HG03439 (cell line): ENCODE data around the gene NLRC3.
"Not testable (repeated sequence)": the region's sequence is repeated elsewhere in the genome, so short reads cannot be mapped to it uniquely, and the experiment has no call there.

ENCODE experiments used
- ATAC-seq: cut with Tn5 transposase; IDR thresholded peaks from one replicate; pipeline ENCODE4 v1.9.1; 2021; ENCODE audit warnings: mild to moderate bottlenecking, moderate library complexity; ENCODE audit not compliant: unreplicated experiment

The NLRC3 gene

DNA sequence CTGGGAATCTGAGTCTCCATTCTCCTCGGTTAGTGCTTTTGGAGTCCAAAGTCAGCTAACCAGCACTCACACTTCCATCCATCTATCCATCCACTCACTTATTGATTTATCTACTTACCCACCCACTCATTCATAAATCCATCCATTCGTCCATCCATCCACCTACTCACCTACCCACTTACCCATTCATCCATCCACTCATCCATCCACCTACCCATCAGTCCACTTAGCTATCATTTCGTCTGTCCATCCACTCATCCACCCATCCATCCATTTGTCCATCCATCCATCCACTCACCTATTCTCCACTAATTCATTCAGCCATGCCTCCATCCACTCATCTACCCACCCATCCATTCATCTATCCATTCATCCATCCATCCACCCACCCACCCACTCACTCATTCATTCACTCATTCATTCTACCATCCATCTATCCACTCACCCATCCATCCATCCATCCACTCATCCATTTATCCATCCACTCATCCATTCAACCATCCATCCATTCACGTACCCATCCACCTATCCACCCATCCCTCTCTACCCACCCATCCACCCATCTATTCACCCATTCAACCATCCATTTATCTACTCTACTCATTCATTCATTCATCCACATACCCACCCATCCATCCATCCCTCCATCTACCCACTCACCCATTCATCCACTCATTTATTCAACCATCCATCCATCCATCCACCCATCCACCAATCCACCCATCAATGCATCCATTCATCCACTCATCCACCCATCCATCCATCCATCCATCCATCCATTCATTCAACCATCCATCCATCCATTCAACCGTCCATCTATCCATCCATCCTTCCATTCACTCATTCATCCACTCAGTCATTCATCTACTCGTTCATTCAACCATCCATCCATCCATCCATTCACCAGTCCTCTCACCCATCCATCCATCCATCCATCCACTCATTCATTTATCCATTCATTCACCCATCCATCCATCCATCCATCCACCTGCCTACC, 26.1 kb downstream of the NLRC3 start:
- no peak for ATAC-seq

DNA sequence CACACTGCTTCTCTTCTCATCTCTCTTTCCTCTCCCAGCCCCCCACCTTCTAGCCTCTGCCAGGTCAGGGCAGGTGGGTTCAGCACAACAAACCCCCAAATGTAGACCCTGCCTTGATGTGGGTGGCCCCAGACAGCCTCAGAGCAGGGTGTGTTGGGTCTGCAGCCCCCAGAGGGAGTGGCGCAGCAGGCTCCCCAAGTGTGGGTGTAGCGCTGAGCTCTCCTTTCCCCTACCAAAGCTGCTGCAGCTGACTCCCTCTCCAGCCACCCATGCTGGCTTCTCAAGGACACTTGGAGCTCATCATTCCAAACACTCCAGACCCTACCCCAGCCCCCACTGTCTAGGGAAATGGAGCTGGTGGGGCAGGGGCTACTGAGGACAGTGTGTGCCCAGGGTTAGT, 27.3 kb downstream of the NLRC3 start:
- no peak for ATAC-seq

DNA sequence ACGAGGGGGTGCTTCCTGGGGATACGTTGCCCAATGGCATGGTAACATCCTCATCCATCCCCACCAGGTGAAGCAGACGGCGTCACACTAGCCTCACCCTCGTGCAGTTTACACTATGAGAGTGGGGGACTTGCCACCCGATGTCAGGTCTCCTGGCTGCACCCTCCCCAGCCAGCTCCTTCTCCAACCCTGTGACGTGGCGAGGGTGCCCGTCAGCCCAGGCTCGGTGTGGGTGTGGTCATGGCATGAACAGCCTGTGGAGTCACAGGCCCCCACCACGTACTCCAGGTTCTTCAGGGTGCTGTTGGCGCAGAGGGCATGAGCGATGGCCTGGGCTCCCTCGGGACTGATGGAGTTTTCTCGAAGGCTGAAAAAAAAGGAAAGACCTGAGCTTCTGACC, 28.3 kb downstream of the NLRC3 start:
- ATAC-seq, result no peak

DNA sequence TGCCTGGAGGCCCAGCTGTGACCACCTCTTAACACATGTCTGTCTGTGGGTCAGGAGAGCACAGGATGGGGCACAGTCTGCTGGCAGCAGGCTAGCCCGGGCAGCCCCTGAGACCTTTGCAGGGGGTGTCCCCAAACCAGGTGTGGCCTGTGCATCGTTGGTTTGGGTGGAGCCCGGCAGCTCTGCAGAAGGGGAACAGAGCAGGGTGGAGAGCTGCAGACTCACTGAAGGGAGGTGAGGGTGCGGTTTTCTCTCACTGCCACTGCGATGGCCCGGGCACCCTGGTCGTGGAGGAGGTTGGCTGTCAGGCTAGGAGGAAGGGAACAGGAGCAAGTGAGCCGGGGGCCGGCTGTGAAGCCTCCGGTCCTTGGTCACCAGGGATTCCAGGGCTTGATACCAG, 28.8 kb downstream of the NLRC3 start:
- ATAC-seq, result no peak

DNA sequence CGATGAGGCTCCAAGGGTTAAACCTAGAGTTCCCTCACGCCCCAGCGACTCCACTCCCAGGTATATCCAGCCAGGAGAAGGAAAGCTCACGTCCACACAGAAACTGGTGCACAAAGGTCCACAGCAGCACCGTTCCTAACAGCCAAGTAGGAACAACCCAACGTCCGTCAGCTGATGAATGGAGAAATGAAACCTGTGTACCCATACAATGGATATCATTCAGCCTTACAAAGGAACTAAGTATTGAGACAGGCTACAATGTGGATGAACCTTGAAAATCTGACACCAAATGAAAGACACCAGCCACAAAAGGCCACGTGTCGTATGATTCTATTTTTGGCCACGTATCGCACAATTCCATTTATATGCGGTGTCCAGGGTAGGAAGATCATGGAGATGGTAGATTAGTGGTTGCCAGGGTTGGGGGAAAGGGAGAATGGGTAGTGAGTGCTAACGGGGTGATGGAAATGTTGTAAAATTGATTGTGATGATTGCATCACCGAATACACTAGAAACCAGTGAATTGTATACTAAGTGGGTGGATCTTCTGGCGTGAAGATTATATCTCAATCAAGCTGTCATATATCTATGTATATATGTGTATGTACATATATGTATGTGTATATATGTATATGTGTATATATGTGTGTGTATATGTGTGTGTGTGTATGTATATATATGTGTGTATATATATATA, 30.1 kb downstream of the NLRC3 start:
- no peak for ATAC-seq

DNA sequence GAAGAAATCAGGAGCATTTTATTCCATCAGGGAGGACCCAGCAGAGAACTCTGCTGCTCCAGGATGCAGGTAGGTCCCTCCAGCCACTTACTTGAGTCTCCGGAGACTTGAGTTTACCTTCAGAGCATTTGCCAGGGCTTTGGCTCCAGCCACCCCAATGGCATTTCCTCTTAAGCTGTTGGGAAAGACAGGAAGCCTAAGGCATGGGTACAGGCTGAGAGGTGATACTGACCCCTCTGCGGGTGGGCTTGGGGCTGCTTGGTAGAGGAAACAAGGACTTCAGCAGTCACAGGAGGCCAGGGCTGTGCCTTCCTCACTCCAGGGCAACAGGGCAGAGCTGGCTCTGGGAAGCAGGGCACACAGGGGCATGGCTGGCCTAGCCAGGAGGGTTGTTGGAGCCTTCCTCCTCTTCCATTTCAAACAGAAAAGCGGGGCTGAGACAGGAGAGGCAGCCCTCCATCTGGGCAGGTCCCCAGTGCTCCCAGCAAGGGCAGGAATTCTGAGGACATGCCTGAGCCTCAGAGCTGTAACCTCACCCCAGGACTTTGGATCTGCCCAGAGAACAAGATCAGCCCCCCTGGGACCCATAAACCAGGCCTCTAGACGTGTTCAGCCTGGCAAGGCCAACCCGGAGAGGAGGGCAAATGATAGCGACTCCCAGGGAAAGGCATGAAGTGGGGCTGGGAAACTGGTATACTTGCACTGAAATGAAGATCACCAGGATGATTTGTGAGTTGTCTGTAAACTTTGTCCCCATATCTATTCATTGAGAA, 34.4 kb downstream of the NLRC3 start:
- no peak for ATAC-seq

DNA sequence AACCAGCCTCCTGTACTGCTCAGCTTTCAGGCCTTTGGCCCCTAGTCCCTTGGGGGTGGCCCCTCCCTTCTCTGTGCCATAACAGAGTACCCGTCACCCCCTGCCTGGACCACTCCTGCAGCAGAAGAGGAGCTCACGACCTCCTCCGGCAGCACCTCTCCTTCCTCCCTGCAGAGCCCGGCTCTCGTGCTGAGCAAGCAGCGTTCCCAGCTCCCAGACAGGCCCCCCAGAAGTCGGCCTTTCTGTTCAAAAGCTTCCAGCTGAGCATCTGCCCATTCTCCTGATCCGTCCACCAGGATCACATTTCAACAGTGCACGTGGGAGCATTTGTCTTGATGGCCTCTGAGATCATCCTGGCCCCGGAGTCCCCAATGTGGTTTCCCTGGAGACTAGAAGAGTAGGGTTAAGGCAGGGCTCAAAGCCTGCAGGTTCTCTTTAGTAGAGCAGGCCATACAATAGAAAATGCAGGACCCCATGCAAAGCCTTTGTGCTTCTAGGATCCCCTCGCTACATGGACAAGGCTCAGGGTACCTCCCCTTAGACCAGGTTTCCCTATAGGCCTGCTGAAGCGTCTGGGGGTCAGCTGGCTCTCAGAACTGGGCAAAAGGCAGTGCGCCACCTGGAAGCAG, 35.6 kb downstream of the NLRC3 start:
- no peak for ATAC-seq

DNA sequence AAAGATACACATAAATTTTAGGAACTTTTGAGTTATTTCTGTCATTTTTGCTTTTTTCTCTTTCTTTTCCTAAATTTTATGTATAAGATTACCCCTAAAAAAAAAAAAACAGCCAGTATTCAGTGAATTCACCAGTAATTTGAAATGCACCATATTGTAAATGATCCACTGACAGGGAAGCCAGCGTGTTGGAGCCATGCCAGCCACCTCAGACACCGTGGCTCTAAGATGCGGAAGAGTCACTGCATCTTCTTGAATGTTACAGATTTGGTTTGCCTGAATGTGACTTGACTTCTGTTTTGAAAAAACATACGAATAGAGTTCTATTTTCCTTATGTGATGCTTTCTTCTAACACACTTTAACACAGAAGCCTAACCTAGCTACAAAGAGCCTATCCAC, 39.0 kb downstream of the NLRC3 start:
- ATAC-seq, result no peak

DNA sequence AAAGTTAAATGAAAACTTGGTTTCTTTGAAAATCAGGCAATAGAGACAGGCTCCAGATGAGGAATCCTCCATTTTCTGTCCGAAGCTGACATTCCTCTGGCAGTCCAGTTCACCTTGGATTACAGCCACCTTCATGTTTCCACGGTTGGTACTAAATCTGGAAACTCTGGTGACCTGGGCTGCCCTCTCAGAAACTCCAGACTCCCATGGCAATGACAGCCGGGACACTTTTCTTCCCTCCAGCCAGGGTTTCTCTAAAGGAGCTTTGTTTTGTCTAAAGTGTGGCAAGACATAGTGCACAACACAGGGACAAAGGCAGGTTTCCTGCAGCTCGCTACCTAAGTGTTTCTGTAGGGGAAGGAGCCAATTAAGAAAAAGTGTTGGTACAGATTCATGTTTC, 40.4 kb downstream of the NLRC3 start:
- ATAC-seq, result no peak

DNA sequence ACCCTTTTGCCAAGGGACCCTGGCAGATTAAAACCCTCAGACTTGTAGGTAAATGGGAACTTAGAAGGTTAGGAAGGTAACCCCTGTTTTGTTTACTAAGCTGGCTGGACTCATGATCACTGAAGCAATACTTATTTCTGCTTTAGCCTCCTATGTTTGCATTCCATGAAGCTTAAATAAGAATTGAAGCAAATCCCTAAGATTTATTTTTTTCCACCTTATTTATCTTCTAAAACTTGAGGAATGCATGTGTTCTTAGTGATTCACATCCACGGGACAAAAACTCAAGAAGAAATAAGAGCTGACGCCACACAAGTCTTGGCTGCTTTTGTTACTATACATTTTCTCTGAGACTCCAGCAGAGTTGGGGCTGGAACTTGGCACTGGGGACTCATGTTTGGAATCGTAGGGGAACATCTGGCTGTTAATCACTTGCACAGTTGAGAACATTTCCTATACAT, 40.9 kb downstream of the NLRC3 start:
- no peak for ATAC-seq

DNA sequence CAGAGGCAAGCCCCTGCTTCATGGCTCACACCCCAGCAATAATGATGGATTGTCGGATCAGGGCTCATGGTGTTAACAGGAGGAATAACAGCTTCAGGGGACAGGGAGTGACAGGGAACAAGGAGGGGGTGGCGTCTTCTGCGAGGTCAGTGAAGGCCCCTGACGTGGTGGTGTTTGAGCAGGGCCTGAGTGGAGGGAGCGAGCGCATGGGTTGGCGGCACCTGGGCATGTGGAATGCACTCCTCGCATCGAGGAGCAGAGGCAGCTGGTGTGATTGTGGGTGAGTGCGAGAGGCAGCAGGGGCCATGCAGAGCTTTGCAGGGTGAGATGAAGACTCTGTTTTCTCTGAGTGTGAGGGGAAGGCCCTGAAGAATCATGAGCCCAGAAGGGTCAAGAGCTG, 43.1 kb downstream of the NLRC3 start:
- no peak for ATAC-seq

DNA sequence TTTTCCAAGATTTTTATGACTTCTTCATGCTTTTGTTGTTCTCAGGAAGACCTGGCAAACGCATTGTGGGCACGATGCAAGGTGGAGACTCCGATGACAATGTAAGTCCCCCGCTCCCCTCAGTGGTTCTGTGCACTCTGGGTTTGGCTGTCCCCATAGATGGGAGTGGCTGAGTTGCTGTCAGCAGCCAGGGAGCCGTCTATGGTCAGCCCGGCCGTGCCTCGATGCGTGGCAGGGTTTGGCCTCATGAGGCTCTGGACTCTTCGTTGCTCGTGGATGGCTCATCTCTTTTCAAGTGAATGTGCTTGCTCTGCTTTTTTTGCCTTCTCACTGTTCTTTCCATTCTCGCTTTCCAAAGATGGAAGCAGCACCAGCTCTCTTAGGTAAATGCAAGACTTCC, 44.5 kb downstream of the NLRC3 start:
- no peak for ATAC-seq

DNA sequence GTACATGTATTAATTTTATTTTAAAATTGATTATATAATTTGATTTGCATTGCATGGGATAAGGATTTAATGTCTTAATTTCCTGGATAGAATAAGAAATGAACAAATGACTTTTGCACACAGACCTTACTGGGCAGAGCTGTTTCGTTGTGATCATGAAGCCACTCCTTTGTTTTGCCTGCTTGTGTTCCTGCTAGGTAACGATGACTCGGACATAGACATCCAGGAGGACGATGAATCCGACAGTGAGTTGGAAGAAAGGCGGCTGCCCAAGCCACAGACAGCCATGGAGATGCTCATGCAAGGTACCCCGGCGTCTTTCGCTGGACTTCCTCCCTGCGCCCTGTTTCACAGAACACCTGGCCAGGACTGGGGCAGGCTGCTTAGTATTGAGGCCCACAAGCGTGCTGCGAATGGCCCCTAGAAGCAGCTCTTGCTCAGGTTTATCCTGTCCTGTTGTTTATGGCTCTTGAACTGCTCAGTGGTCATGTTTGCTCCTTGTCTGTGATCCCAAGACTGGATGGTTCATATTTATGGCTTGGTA, 46.8 kb downstream of the NLRC3 start:
- no peak for ATAC-seq

DNA sequence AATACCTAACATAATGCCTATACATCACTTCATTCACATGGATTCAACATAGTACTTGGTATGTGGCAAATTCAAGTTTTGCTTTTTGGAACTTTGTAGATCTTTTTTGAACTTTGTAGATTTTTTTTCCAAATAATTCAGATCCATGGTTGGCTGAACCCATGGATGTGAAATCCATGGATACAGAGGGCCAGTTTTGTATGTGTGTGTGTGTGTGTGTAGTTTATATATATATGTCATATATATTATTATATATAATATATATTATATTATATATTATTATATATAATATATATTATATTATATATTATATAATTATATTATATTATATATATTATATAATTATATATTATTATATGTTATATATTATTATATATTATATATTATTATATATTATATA, 48.0 kb downstream of the NLRC3 start:
- ATAC-seq, result no peak

DNA sequence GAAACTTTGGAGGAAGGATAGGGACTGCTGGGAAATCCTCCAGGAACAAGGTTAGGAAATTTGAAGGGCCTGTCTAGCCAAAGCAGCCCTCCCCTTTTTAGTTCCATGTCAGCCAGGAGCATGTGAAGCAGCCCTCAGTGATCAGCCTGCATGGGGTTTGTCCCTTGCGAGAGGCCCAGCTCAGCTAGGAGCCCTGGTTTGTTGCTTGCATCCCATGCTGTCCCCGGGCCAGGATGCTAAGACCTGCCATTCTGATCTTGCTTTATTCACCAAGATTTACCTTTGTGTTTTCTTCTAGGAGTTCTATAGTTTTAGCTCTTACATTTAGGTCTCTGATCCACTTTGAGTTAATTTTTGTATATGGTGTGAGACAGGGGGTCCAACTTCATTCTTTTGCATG, 48.8 kb downstream of the NLRC3 start:
- ATAC-seq, result no peak

DNA sequence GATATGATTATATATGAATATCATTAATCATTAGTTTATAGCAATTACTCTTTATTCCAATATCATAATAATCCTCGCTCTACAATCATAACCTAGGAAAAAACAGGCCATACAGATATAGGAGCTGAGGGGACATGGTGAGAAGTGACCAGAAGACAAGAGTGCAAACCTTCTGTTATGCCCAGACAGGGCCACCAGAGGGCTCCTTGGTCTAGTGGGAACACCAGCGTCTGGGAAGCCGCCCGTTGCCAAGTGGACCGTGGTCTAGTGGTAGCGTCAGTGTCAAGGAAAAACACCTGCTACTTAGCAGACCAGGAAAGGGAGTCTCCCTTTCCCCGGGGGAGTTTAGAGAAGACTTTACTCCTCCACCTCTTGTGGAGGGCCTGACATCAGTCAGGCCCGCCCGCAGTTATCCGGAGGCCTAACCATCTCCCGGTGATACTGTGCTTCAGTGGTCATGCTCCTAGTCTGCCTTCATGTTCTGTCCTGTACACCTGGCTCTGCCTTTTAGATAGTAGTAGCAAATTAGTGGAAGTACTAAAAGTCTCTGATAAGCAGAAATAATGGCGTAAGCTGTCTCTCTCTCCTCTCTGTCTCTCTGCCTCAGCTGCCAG, 49.9 kb downstream of the NLRC3 start:
- not testable (repeated sequence) for ATAC-seq

DNA sequence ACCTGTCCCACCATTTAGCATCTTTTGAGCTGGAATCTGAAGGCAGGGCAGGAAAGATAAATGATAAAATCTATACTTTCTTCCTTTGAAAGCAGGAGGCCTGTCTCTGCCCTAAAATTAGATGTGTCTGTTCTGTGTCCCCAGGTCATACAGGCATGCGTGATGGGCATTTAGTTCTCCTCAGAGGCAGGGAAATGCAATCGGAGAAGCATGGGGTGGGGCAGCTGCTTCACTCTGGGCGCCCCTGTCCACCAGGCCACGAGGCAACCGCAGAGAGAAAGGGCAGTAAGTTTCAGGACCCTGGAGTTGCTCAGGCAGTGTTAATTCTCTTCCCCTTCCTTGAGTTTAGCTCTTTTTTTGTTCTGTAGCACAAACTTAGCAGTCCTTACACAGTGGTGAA, 51.3 kb downstream of the NLRC3 start:
- ATAC-seq, result no peak

DNA sequence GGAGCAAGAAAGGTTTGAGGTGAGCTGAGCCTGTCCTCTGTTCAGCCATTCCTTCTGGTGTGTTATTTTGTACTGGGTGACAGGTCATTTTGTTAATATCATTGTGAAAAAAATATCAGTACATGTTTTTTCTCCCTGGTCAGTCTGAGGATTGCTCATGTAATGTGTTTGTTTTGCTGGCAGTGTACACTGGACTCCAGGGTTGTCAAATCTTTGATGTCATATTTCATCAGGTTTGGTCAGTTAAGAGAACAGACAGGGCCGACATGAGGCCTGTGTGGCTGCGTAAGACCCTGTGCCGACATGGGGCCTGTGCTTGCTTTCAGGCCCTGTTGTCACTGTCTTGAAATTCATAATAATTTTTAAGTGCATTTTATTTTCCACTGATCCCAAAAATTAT, 53.9 kb downstream of the NLRC3 start:
- ATAC-seq, result no peak

DNA sequence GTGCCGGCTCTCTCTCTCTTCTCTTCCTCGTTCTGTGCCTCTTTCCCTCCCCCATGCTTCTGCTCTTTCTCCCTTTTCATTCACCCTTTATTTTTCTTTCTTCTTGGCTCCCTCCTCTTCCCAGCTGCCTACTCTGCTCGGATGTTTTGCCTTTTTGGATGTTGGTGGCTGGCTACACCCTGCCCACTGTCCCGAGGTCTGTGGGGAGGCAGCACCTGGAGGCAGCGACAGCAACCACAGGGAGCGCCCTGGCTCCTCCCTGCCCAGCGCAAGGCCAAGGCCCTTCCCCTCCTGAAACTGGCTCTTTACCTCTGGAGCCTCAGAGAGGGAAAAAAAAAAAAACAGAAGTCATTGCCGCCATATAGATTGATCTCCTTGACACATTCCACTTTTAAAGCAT, 56.4 kb downstream of the NLRC3 start:
- ATAC-seq, result no peak

DNA sequence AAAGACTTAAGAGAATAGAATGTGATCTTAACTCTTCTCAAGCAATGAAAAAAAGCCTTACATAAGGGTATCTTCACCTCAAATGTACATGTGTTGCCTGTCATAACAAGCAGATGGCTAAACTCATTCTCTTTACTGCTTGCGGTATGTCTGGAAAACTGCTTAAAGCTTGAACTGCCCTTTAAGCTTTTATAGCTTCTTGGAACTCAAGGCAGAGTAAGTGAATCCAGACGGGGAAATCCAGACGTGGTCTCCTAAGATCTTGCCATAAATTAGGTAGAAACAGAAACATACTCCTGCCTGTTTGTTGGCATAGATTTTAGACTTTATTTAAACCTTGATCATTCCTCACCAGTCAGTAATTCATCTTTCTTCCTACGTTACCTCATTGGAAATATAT, 56.8 kb downstream of the NLRC3 start:
- ATAC-seq, result no peak
